Stomach (tissue), 9 donors: ENCODE measurements around the gene GRIA1. TPM values are rescaled to one million over a fixed set of nuclear protein-coding genes. Genes with fewer than 3 reads are reported as not detected.

Source experiments
- DNase-seq, 2 donors: peaks; one replicate each; pipeline versions ENCODE4 v3.0.0 to v3.0.0-alpha.2; 2013 to 2019
- H3K27ac ChIP-seq, 5 donors: fragments of 200-600 bp in 4 of 5; sonication (generic) in 4 of 5; one replicate each; pipeline ENCODE4 v1.5.1; 2013 to 2019; ENCODE audit warnings: mild to moderate bottlenecking in 1 of 5, moderate library complexity in 1 of 5
- H3K27me3 ChIP-seq, 3 donors: fragments of 200-600 bp; sonication (generic); one replicate each; pipeline ENCODE4 v1.5.1; 2017 to 2019; ENCODE audit warnings: mixed run types in 1 of 3
- H3K36me3 ChIP-seq, 4 donors: fragments of 200-600 bp; sonication (generic); 1 replicate in 3 of 4; 2 replicates in 1 of 4; pipeline ENCODE4 v1.5.1; 2016 to 2019
- H3K4me1 ChIP-seq, 4 donors: fragments of 200-600 bp; sonication (generic); one replicate each; pipeline ENCODE4 v1.5.1; 2016 to 2019
- H3K4me3 ChIP-seq, 4 donors: fragments of 200-600 bp; sonication (generic) in 3 of 4; one replicate each; pipeline ENCODE4 v1.5.1; 2016 to 2019; ENCODE audit warnings: mild to moderate bottlenecking in 1 of 4
- H3K9me3 ChIP-seq, 4 donors: fragments of 200-600 bp; sonication (generic); one replicate each; pipeline ENCODE4 v1.5.1; 2016 to 2019
- EP300 ChIP-seq: sonication (generic); formaldehyde crosslinking; IDR thresholded peaks from one replicate; pipeline ENCODE4 v1.6.1; 2017; ENCODE audit warnings: antibody characterized with exemption
- POLR2A ChIP-seq, 4 donors: fragments of 450-650 bp; IDR thresholded peaks; one replicate each; pipeline ENCODE4 v1.6.1; 2016; ENCODE audit warnings: antibody characterized with exemption in 4 of 4, control low read depth in 2 of 4, mild to moderate bottlenecking in 1 of 4, moderate library complexity in 1 of 4
- POLR2AphosphoS5 ChIP-seq, 3 donors: sonication (generic); formaldehyde crosslinking; IDR thresholded peaks; one replicate each; pipeline ENCODE4 v1.6.1; 2016; ENCODE audit warnings: antibody characterized with exemption in 3 of 3
- WGBS, 5 donors: extraction: QIAGEN DNeasy Blood & Tissue Kit in 3 of 5; methylation state at CpG; one replicate each; pipeline versions ENCODE4 v1.1.5 to v1.1.7; 2013 to 2018; 5-methylcytosine and 5-hydroxymethylcytosine counted together
- intact Hi-C: fragments of 100-400 bp; cut with DNase I; formaldehyde crosslinking; loops from one replicate; pipeline ENCODE4 v1.15.1; 2023; ENCODE audit warnings: low total_unique reads
- polyA plus RNA-seq, 3 donors: library from polyadenylated mRNA; stranded (reverse); fragments of 200-250 nt; gene quantifications; one replicate each; pipeline ENCODE4 v1.2.3, GENCODE V29; 2013
- total RNA-seq, 5 donors: library from RNA; depleted of rRNA; stranded (reverse); fragments of >200 nt; gene quantifications; one replicate each; pipeline versions ENCODE4 v1.1.0 to v1.2.3, GENCODE V29; 2014 to 2016
- TF ChIP-seq, protein P1 (sequence below), 7 experiments: fragments of 450-650 bp in 4 of 7; fragments of 200-600 bp in 3 of 7; sonication (generic) in 3 of 7; IDR thresholded peaks; one replicate each; pipeline ENCODE4 v1.5.1; 2016 to 2019; ENCODE audit warnings: antibody characterized with exemption in 7 of 7, control low read depth in 2 of 7, mild to moderate bottlenecking in 1 of 7
- donor health status: healthy with polysubstance abuse.
- donor health status: Bipolar disorder and iron deficiency.
- donor health status: healthy.

Gene GRIA1
- total and polyA plus RNA-seq, 8 donors = 0.03 to 2.6 (median 0.29) TPM; not detected in 3

DNA sequence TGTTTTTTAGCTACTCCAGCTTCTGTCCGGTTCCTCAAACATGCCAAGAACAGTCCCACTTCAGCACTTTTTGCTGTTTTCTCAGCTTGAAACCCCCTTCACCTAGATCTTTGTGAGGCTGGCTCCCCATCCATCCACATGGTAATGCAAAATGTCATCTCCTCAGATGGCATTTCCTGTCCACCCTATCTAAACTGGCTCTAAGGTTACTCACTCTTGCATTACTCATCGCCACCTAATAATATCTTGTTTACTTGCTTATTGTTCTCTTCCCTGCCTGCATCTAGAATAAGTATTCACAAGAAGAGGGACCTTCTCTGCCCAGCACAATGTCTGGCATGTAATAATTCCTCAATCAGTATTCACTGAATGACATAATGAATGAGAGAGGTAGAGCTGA lies 328.2 kb downstream of the GRIA1 start:
- Histone ChIP-seq H3K27ac (no peak overlapping the region), H3K4me3 (no peak overlapping the region), H3K4me1 (no peaks in the 10 kb centered on the region), H3K9me3 (no peaks in the 10 kb centered on the region), H3K36me3 (no peaks in the 10 kb centered on the region), H3K27me3 (no peaks in the 10 kb centered on the region)
- TF ChIP-seq POLR2A (IDR thresholded peaks at IDR 0.05) (no peak), POLR2AphosphoS5 (IDR thresholded peaks at IDR 0.05) (no peak), EP300 (no peak)
- TF ChIP-seq, protein P1, sequence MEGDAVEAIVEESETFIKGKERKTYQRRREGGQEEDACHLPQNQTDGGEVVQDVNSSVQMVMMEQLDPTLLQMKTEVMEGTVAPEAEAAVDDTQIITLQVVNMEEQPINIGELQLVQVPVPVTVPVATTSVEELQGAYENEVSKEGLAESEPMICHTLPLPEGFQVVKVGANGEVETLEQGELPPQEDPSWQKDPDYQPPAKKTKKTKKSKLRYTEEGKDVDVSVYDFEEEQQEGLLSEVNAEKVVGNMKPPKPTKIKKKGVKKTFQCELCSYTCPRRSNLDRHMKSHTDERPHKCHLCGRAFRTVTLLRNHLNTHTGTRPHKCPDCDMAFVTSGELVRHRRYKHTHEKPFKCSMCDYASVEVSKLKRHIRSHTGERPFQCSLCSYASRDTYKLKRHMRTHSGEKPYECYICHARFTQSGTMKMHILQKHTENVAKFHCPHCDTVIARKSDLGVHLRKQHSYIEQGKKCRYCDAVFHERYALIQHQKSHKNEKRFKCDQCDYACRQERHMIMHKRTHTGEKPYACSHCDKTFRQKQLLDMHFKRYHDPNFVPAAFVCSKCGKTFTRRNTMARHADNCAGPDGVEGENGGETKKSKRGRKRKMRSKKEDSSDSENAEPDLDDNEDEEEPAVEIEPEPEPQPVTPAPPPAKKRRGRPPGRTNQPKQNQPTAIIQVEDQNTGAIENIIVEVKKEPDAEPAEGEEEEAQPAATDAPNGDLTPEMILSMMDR (IDR thresholded peaks at IDR 0.05) = no peak
- WGBS, 5 donors = 83 to 89% (median 87%) methylated on average over 2 of the region's 2 CpGs
- intact Hi-C loops = no loop called here
- DNase-seq = no peak

DNA sequence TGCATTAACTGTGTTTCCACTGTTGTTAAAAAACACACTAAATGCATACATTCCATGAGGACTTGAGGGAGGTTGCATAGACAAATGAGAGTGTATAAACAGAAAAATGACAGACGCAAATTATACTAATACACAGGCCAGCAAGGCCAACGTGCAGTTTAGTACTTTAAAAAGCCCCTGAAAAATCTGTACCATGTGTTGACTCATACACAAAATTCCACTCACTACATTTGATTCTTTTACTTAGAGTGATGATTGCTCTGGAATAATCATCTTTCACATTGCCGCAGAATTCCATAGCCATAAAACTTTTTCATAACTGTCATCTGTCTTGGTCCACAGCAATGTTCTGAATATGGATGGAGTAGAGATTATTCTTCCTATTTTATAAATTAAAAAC lies 332.6 kb downstream of the GRIA1 start:
- intact Hi-C loops = no loop called here
- 28 to 48% (median 36%) methylated on average over 3 of the region's 3 CpGs for WGBS, 5 donors
- H3K27ac ChIP-seq = no peak overlapping the region

DNA sequence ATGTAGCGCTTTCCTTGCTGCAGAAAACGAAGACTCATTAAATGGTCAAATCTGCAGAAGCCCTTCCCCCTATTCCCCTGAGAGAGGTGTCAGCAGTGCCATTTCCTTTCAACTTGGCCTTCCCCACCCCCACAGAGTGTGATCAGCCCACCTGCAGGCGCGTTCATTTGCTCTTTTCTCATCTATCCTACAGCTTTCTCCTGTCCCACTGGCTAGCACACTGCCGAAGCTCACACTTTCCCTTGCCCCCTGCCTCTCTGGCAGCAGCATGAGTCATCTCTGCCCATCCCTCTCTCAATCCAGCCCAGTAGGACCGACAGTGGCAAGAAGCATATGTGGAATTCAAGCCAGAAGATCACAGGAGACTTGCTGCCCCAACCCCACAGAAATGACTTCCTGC lies 334.4 kb downstream of the GRIA1 start:
- TF ChIP-seq POLR2AphosphoS5 (IDR thresholded peaks at IDR 0.05) (no peak), POLR2A (IDR thresholded peaks at IDR 0.05) (no peak), EP300 (no peak)
- TF ChIP-seq, protein P1 (IDR thresholded peaks at IDR 0.05) = no peak
- no peak for DNase-seq
- Histone ChIP-seq H3K36me3 (no peaks in the 10 kb centered on the region), H3K27me3 (no peaks in the 10 kb centered on the region), H3K4me1 (no peaks in the 10 kb centered on the region), H3K4me3 (no peak overlapping the region), H3K27ac (no peak overlapping the region), H3K9me3 (peaks cover 0 to 4% (median 0%) of the 10 kb centered on the region in 4 donors)
- WGBS, 5 donors = 31 to 43% (median 38%) methylated on average over 6 of the region's 6 CpGs
- intact Hi-C loops = no loop called here

More for the DNA sequence above, 332.6 kb downstream of the GRIA1 start:
- H3K4me3 ChIP-seq = no peak overlapping the region
- TF ChIP-seq, protein P1 (IDR thresholded peaks at IDR 0.05) = no peak
- TF ChIP-seq POLR2A (IDR thresholded peaks at IDR 0.05) = no peak
- no peak for TF ChIP-seq EP300
- no peak for TF ChIP-seq POLR2AphosphoS5 (IDR thresholded peaks at IDR 0.05)
- no peaks in the 10 kb centered on the region for H3K4me1 ChIP-seq
- no peaks in the 10 kb centered on the region for H3K27me3 ChIP-seq
- no peak for DNase-seq
- H3K9me3 ChIP-seq = peaks cover 0 to 3% (median 0%) of the 10 kb centered on the region in 4 donors
- no peaks in the 10 kb centered on the region for H3K36me3 ChIP-seq

DNA sequence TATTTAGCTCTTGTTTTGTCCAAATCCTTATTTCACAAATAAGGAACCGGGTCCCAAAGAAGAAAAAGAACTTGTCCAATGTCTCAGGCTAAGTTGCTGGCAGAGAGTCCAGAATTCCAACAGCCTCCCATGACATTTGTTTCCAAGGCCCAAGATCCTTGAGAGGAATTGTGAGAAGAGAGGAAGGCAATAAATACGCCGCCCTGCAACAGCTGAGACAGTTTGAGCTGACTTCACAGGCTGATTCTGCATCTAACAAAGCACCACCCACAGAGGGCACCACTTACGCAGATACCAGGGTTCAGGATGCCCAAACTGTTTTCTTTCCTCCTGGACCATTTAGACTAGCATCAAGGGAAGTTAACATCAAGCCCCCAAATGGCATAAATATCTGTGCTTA lies 336.9 kb downstream of the GRIA1 start:
- Histone ChIP-seq H3K27me3 (no peaks in the 10 kb centered on the region), H3K36me3 (no peaks in the 10 kb centered on the region), H3K4me1 (no peaks in the 10 kb centered on the region), H3K27ac (no peak overlapping the region), H3K9me3 (peaks cover 0 to 4% (median 0%) of the 10 kb centered on the region in 4 donors), H3K4me3 (no peak overlapping the region)
- TF ChIP-seq EP300 (no peak), POLR2AphosphoS5 (IDR thresholded peaks at IDR 0.05) (no peak), POLR2A (IDR thresholded peaks at IDR 0.05) (no peak)
- TF ChIP-seq, protein P1 (IDR thresholded peaks at IDR 0.05) = no peak
- no peak for DNase-seq
- intact Hi-C loops = no loop called here
- WGBS, 5 donors = 66 to 88% (median 81%) methylated on average over 4 of the region's 4 CpGs
